HAP-1 (cell line): ENCODE results near the gene ZNF148.
"Not testable (repeated sequence)": the region's sequence is repeated elsewhere in the genome, so short reads cannot be mapped to it uniquely, and the experiment has no call there.

Experiments
- DNase-seq, 2 experiments: peaks; one replicate each; pipeline ENCODE4 v3.0.0-alpha.2; 2016 to 2020; ENCODE audit warnings: low spot score in 2 of 2
- H3K27me3 ChIP-seq: fragments of 250-450 bp; sonication (Bioruptor Pico); 2 replicates; pipeline ENCODE4 v1.5.1; 2020; ENCODE audit warnings: low read depth, mild to moderate bottlenecking, moderate library complexity
- H3K36me3 ChIP-seq: fragments of 250-450 bp; sonication (Bioruptor Pico); replicated peaks from 2 replicates; pipeline ENCODE4 v1.5.1; 2020; ENCODE audit warnings: mild to moderate bottlenecking
- H3K4me1 ChIP-seq: fragments of 250-450 bp; sonication (Bioruptor Pico); 2 replicates; pipeline ENCODE4 v1.5.1; 2020; ENCODE audit warnings: mild to moderate bottlenecking
- H3K4me3 ChIP-seq: fragments of 250-450 bp; sonication (Bioruptor Pico); 2 replicates; pipeline ENCODE4 v1.5.1; 2020; ENCODE audit warnings: mild to moderate bottlenecking, moderate library complexity
- H3K9me3 ChIP-seq: fragments of 250-450 bp; sonication (Bioruptor Pico); 2 replicates; pipeline ENCODE4 v1.5.1; 2020; ENCODE audit warnings: mild to moderate bottlenecking, moderate library complexity
- in situ Hi-C: fragments of 300-500 bp; cut with MboI; formaldehyde crosslinking; loops from 3 replicates; pipeline ENCODE4 v1.14.3; 2020; ENCODE audit warnings: low sequenced_read_pairs, inconsistent platforms, mixed read lengths

The ZNF148 gene

GRCh38 chr3:125358923-125359322, 16.2 kb downstream of the ZNF148 start:
- H3K4me3 ChIP-seq, result no peak overlapping the region
- H3K27me3 ChIP-seq, result no peaks in the 10 kb centered on the region
- H3K4me1 ChIP-seq, result peaks cover 19% of the 10 kb centered on the region
- H3K9me3 ChIP-seq, result no peaks in the 10 kb centered on the region
- no peak for DNase-seq
- no peaks in the 10 kb centered on the region for H3K36me3 ChIP-seq
- in situ Hi-C loops, result no loop called here

- DNase-seq, result no peak
- Histone ChIP-seq H3K9me3 (no peaks in the 10 kb centered on the region), H3K27me3 (no peaks in the 10 kb centered on the region), H3K4me3 (peak overlapping the region; percentile 49), H3K36me3 (no peaks in the 10 kb centered on the region), H3K4me1 (peaks cover 20% of the 10 kb centered on the region)
- in situ Hi-C loops, result no loop called here
Observed at GRCh38 chr3:125357837-125358236, 17.3 kb downstream of the ZNF148 start.

DNA sequence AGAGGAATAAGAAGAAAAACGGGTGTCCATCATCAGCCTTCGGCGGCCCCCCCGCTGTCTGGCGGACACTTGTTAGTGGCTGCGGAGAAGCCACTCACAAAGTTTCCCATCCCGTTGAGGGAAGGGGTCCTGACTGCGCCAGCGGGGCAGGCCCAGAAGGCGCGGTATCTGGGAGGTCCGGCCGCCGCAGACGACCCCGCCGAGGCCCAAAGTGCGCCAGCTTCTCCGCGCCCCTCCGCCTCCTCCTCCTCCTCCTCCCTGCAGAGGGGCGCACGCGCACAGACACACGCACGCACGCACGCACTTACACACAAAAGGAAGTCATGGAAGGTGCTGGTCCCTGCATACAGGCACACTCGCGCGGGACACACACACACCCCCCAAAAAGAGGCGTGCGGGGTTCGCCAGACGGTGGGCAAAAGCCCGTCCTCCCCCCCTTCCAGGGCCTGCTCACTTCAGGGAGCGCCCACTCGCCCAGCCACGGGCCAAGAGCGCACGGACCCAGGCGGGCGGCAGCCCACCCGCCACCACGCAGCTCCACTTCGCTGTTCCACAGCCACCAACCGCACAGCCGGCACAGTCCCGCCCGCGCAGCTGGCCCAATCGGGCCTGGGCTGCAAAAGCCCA, 18.0 kb downstream of the ZNF148 start:
- H3K4me1 ChIP-seq, result peaks cover 24% of the 10 kb centered on the region

DNA sequence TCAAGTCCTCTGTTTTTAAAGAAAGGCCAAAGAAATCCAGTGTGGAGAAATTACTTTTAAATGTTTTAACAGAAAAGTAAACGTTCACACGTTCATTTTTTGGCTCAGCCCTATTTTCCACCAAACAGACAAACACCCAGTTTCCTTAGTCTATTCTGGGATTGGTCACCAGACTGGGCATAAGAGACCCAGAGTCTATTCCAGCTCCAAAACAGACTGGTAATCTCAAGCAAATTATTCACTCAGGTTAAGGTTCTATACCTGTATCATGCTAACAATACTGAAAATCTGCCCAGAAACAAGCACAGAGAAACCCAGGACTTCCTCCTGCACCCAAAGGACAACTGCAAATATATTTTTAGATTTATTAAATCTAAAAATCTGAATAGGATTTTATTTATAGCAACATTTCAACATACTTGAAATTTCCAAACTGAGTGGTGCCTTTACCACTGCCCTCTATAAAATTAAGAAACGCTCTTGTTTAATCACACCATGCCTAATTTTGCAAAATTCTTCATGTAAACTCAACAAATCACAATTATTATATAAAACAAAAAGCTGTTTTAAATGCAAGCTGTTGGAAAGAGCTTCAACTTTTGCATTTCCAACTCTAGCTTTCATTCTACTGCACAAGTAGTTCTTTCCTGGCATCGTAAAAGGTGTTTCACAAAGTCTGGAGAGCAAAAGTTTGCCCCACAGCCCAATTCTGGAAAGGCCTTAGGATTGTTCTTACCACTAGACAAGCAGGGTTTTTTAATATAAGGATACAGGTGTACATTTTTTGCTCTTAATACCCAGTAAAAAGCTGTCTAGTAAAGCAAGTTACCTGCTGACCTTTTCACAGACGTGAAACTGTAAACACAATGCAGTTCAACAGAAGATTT, 18.7 kb downstream of the ZNF148 start:
- Histone ChIP-seq H3K4me1 (peaks cover 29% of the 10 kb centered on the region), H3K9me3 (peaks cover 3% of the 10 kb centered on the region; the same call in 1 of the 2 replicates), H3K27me3 (no peaks in the 10 kb centered on the region), H3K36me3 (0 out of 2 replicates have a peak, but pooled peaks cover 3% of the 10 kb centered on the region), H3K4me3 (peak overlapping the region; percentile 49)
- no peak for DNase-seq
- in situ Hi-C loops, result no loop called here

More for the DNA sequence above, 18.0 kb downstream of the ZNF148 start:
- Histone ChIP-seq H3K4me3 (peak overlapping the region; percentile 49), H3K36me3 (0 out of 2 replicates have a peak, but pooled peaks cover 2% of the 10 kb centered on the region), H3K27me3 (no peaks in the 10 kb centered on the region), H3K9me3 (no peaks in the 10 kb centered on the region)
- peak; percentile 46 to 80 for DNase-seq
- in situ Hi-C loops, result no loop called here

- Histone ChIP-seq H3K4me1 (peaks cover 29% of the 10 kb centered on the region), H3K4me3 (no peak overlapping the region)
- in situ Hi-C loops, result no loop called here
Observed at GRCh38 chr3:125353659-125354058, 21.5 kb downstream of the ZNF148 start.

GRCh38 chr3:125353128-125353527, 22.0 kb downstream of the ZNF148 start:
- Histone ChIP-seq H3K4me1 (peaks cover 29% of the 10 kb centered on the region), H3K4me3 (no peak overlapping the region), H3K36me3 (0 out of 2 replicates have a peak, but pooled peaks cover 3% of the 10 kb centered on the region), H3K9me3 (peaks cover 3% of the 10 kb centered on the region; the same call in 1 of the 2 replicates), H3K27me3 (no peaks in the 10 kb centered on the region)
- no peak for DNase-seq
- in situ Hi-C loops, result no loop called here

More at GRCh38 chr3:125353659-125354058, 21.5 kb downstream of the ZNF148 start:
- Histone ChIP-seq H3K36me3 (0 out of 2 replicates have a peak, but pooled peaks cover 3% of the 10 kb centered on the region), H3K9me3 (peaks cover 3% of the 10 kb centered on the region; the same call in 1 of the 2 replicates), H3K27me3 (no peaks in the 10 kb centered on the region)
- DNase-seq, result no peak

GRCh38 chr3:125351814-125352456, 23.2 kb downstream of the ZNF148 start:
- in situ Hi-C loops, result no loop called here
- Histone ChIP-seq H3K9me3 (peaks cover 3% of the 10 kb centered on the region; the same call in 1 of the 2 replicates), H3K27me3 (no peaks in the 10 kb centered on the region), H3K4me3 (no peak overlapping the region), H3K4me1 (peaks cover 27% of the 10 kb centered on the region), H3K36me3 (0 out of 2 replicates have a peak, but pooled peaks cover 3% of the 10 kb centered on the region)
- DNase-seq, result no peak

DNA sequence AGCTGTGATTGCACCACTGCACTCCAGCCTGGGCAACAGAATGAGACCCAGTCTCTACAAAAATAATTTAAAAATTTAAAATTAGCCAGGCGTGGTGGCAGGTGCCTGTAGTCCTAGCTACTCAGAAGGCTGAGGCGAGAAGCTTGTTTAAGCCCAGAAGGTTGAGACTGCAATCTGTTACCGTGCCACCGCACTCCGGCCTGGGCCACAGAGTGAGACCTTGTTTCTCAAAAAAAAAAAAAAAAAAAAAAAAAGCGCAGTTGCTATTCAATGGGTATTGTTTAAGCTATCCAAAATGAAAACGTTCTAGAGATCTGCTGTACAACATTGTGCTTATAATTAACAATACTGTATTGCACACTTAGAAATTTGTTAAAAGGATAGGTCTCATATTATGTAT, 24.0 kb downstream of the ZNF148 start:
- Histone ChIP-seq H3K4me3 (no peak overlapping the region), H3K9me3 (peaks cover 3% of the 10 kb centered on the region; the same call in 1 of the 2 replicates), H3K36me3 (0 out of 2 replicates have a peak, but pooled peaks cover 3% of the 10 kb centered on the region), H3K4me1 (peaks cover 20% of the 10 kb centered on the region), H3K27me3 (no peaks in the 10 kb centered on the region)
- DNase-seq, result no peak
- in situ Hi-C loops, result no loop called here

DNA sequence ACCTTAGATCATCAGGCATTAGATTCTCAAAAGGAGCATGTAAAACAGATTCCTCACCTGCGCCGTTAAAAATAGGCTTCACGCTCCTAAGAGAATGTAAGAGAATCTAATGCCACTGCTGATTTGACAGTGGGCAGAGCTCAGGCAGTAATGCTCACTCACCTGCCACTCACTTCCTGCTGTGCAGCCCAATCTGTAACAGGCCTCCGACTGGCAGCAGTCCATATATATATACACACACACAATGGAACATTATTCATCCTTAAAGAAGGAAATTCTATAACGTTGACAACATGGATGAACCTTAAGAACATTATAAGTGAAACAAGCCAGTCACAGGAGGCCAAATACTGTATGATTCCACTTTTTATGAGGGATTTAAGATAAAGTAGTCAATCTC, 24.5 kb downstream of the ZNF148 start:
- in situ Hi-C loops, result no loop called here
- H3K36me3 ChIP-seq, result 0 out of 2 replicates have a peak, but pooled peaks cover 3% of the 10 kb centered on the region
- H3K27me3 ChIP-seq, result no peaks in the 10 kb centered on the region
- no peak overlapping the region for H3K4me3 ChIP-seq
- peaks cover 15% of the 10 kb centered on the region for H3K4me1 ChIP-seq
- no peak for DNase-seq
- peaks cover 3% of the 10 kb centered on the region; the same call in 1 of the 2 replicates for H3K9me3 ChIP-seq

- Histone ChIP-seq H3K27me3 (no peaks in the 10 kb centered on the region), H3K4me3 (no peak overlapping the region), H3K9me3 (peaks cover 7% of the 10 kb centered on the region; the same call in 1 of the 2 replicates), H3K36me3 (0 out of 2 replicates have a peak, but pooled peaks cover 3% of the 10 kb centered on the region), H3K4me1 (peaks cover 10% of the 10 kb centered on the region)
- no peak for DNase-seq
- in situ Hi-C loops, result no loop called here
Observed at GRCh38 chr3:125349556-125350165, 25.5 kb downstream of the ZNF148 start.

DNA sequence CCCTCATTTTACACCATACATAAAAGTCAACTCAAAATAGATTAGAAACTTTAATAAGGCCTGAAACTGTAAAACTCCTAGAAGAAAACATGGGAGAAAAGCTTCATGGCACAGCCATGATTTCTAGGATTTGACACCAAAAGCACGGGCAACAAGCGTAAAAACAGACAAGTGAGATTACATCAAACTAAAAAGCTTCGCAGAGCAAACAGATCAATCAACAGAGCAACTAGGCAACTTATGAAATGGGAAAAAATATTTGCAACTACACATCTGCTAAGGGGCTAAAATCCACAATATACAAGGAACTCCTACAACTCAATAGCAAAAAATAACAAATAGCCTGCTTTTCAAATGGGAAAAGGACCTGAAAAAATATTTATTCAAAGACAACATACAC, 26.1 kb downstream of the ZNF148 start:
- peaks cover 7% of the 10 kb centered on the region; the same call in 1 of the 2 replicates for H3K9me3 ChIP-seq
- in situ Hi-C loops, result no loop called here
- no peak overlapping the region for H3K4me3 ChIP-seq
- no peak for DNase-seq
- peaks cover 10% of the 10 kb centered on the region for H3K4me1 ChIP-seq
- no peaks in the 10 kb centered on the region for H3K27me3 ChIP-seq
- 0 out of 2 replicates have a peak, but pooled peaks cover 3% of the 10 kb centered on the region for H3K36me3 ChIP-seq

- H3K9me3 ChIP-seq, H3K27me3 ChIP-seq, in situ Hi-C loops, H3K36me3 ChIP-seq, H3K4me1 ChIP-seq, H3K4me3 ChIP-seq, DNase-seq: not testable (repeated sequence)
Observed at GRCh38 chr3:125343367-125343766, 31.8 kb downstream of the ZNF148 start.

- 0 out of 2 replicates have a peak, but pooled peaks cover 2% of the 10 kb centered on the region for H3K9me3 ChIP-seq
- DNase-seq, result no peak
- H3K4me3 ChIP-seq, result no peak overlapping the region
- H3K27me3 ChIP-seq, result no peaks in the 10 kb centered on the region
- in situ Hi-C loops, result no loop called here
- no peaks in the 10 kb centered on the region for H3K36me3 ChIP-seq
- peaks cover 2% of the 10 kb centered on the region; the same call in 1 of the 2 replicates for H3K4me1 ChIP-seq
Observed at GRCh38 chr3:125340121-125340520, 35.0 kb downstream of the ZNF148 start.
